Smooth muscle cell (in vitro differentiated cells): Measurements from ENCODE around the gene SLC12A5. TPM values are rescaled to one million over a fixed set of nuclear protein-coding genes. Genes with fewer than 3 reads are reported as not detected.

Experiments used
- DNase-seq: peaks from one replicate; lab custom pipeline; 2025; ENCODE audit not compliant: unreplicated experiment; lab: John Stamatoyannopoulos, UW
- H2AFZ ChIP-seq: fragments of 200-600 bp; sonication (generic); 2 replicates; pipeline ENCODE4 v1.6.0; 2016; ENCODE audit warnings: antibody characterized with exemption, low read depth, mild to moderate bottlenecking
- H3F3A ChIP-seq: fragments of 200-600 bp; sonication (generic); 2 replicates; pipeline ENCODE4 v1.6.0; 2017; ENCODE audit warnings: antibody characterized with exemption, low read depth
- H3K27ac ChIP-seq: fragments of 200-600 bp; sonication (generic); 2 replicates; pipeline ENCODE4 v1.5.1; 2016; ENCODE audit warnings: low read depth, mild to moderate bottlenecking
- H3K27me3 ChIP-seq: fragments of 200-600 bp; sonication (generic); 2 replicates; pipeline ENCODE4 v1.6.1; 2016; ENCODE audit warnings: low read depth, mild to moderate bottlenecking
- H3K36me3 ChIP-seq: fragments of 200-600 bp; sonication (generic); 2 replicates; pipeline ENCODE4 v1.5.1; 2016; ENCODE audit warnings: low read depth
- H3K4me1 ChIP-seq: fragments of 200-600 bp; sonication (generic); 2 replicates; pipeline ENCODE4 v1.5.1; 2016; ENCODE audit warnings: low read depth
- H3K4me2 ChIP-seq: fragments of 200-600 bp; sonication (generic); 2 replicates; pipeline ENCODE4 v1.6.0; 2016; ENCODE audit warnings: mild to moderate bottlenecking
- H3K4me3 ChIP-seq: fragments of 200-600 bp; sonication (generic); 2 replicates; pipeline ENCODE4 v1.5.1; 2016; ENCODE audit warnings: mild to moderate bottlenecking
- H3K79me2 ChIP-seq: fragments of 200-600 bp; sonication (generic); 2 replicates; pipeline ENCODE4 v1.6.0; 2016; ENCODE audit warnings: low read depth, mild to moderate bottlenecking
- H3K9ac ChIP-seq: fragments of 200-600 bp; sonication (generic); 2 replicates; pipeline ENCODE4 v1.6.0; 2016; ENCODE audit warnings: low read depth
- H3K9me3 ChIP-seq: fragments of 200-600 bp; sonication (generic); replicated peaks from 2 replicates; pipeline ENCODE4 v1.5.1; 2016; ENCODE audit warnings: low read depth
- H4K20me1 ChIP-seq: fragments of 200-600 bp; sonication (generic); 2 replicates; pipeline ENCODE4 v1.6.0; 2016; ENCODE audit warnings: low read depth
- WGBS: methylation state at CpG from one replicate; pipeline ENCODE4 v1.1.7; 2016; ENCODE audit warnings: low lambda C conversion rate; 5-methylcytosine and 5-hydroxymethylcytosine counted together
- polyA plus RNA-seq: library from polyadenylated mRNA; unstranded; fragments of >200 nt; fragmentation: Nextera tagmentation; extraction: Ambion mirVana; gene quantifications from 2 replicates; pipeline ENCODE4 v1.2.1, GENCODE V29; 2016
- total RNA-seq: library from RNA; depleted of rRNA; stranded (reverse); fragments of >200 nt; gene quantifications from 2 replicates; pipeline ENCODE4 v1.2.3, GENCODE V29; 2014
- TF ChIP-seq, protein P1 (sequence below): fragments of 200-600 bp; sonication (generic); IDR thresholded peaks from 2 replicates; pipeline ENCODE4 v1.5.1; 2017; ENCODE audit warnings: borderline replicate concordance, mild to moderate bottlenecking, antibody characterized with exemption; ENCODE audit not compliant: insufficient read depth, poor library complexity, severe bottlenecking

The SLC12A5 gene
- total and polyA plus RNA-seq, 2 experiments from 2014 or later = 0.40 to 1.3 TPM

DNA sequence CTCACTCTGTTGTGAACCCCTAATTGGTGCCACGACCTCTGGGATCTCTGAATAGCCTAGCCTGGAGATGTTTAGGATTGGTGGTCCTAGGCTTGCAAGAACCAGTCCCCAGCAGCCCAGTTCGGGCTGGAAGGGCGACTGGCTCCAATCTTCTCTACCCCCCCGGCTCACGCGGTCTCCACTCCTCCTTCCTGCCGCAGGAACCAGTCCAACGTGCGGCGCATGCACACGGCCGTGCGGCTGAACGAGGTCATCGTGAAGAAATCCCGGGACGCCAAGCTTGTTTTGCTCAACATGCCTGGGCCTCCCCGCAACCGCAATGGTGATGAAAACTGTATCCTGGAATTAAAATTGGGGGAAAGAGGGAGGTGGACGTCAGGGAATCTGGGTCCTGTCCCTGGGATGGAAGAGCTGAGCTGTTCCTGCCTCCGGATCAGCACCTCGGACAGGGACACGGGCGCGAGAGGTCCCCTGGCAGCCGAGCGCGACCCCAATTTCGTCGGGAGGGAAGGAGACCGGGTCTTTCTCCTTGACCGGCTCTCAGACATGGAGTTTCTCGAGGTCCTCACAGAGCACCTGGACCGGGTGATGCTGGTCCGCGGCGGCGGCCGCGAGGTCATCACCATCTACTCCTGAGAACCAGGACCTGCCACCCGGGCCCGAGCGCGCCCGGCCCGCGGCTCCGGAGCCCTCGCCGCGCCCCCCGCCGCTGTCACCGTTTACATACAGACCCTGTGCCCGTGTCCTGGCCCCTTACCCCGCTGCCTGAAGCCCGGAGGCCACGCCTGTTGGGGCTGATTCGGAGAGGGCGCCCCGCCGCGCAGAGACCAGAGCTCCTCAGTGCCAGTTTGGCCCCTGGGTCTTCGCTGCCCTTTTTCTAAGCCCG, 28.2 kb downstream of the SLC12A5 start:
- Histone ChIP-seq H3F3A (no peaks in the 10 kb centered on the region), H3K36me3 (no peaks in the 10 kb centered on the region), H3K9ac (no peak overlapping the region), H3K9me3 (no peaks in the 10 kb centered on the region), H3K27me3 (peaks cover 39% of the 10 kb centered on the region), H3K4me2 (peak overlapping the region; percentile 86), H3K4me1 (peaks cover 14% of the 10 kb centered on the region), H4K20me1 (peaks cover 55% of the 10 kb centered on the region), H3K27ac (no peak overlapping the region), H3K79me2 (no peaks in the 10 kb centered on the region), H2AFZ (no peak overlapping the region), H3K4me3 (peak overlapping the region; percentile 21)
- WGBS = 25% methylated on average over 57 of the region's 65 CpGs
- TF ChIP-seq, protein P1, sequence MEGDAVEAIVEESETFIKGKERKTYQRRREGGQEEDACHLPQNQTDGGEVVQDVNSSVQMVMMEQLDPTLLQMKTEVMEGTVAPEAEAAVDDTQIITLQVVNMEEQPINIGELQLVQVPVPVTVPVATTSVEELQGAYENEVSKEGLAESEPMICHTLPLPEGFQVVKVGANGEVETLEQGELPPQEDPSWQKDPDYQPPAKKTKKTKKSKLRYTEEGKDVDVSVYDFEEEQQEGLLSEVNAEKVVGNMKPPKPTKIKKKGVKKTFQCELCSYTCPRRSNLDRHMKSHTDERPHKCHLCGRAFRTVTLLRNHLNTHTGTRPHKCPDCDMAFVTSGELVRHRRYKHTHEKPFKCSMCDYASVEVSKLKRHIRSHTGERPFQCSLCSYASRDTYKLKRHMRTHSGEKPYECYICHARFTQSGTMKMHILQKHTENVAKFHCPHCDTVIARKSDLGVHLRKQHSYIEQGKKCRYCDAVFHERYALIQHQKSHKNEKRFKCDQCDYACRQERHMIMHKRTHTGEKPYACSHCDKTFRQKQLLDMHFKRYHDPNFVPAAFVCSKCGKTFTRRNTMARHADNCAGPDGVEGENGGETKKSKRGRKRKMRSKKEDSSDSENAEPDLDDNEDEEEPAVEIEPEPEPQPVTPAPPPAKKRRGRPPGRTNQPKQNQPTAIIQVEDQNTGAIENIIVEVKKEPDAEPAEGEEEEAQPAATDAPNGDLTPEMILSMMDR = no peak
- DNase-seq = peak; percentile 29

DNA sequence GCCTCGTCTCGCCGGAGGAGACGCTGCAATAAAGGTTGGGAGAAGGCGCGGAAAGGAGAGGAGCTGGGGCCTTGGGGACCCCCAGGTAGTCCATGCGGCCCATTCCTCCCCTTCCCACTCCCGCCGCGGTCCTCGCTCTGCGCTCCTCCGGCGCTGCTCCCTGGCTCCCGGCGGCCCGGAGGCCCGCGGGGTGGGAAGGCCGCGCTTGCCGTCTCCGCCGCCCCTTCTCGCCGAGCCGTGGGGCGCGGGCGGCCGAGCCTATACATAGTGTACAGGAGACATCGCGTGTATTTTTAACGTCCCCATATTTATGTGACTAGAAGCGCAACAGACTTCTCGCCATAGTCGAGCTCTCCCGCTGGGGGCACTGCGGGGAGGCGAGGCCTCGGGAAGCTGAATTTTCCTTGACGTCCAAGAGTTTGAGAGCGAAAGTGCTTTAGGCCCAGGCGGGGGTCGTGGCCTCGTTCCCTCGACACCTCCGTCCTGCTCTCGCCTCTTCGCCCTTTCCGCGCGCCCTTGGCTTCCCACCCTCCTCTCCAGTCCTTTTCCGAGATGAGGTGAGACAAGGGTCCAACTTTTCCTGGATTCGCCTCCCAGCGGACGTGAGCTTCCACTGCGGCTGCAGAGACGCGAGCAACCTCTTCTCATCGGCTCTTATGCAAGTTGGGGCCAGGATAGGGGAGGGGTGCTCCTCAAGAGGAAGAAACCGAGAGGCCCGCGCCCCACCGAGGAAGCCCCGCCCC, 29.0 kb downstream of the SLC12A5 start:
- H3K27ac ChIP-seq = no peak overlapping the region
- TF ChIP-seq, protein P1 = peak; percentile 18
- H3K4me3 ChIP-seq = peak overlapping the region; percentile 40
- no peak overlapping the region for H3K9ac ChIP-seq
- no peaks in the 10 kb centered on the region for H3F3A ChIP-seq
- DNase-seq = peak; percentile 31
- H3K79me2 ChIP-seq = no peaks in the 10 kb centered on the region
- no peaks in the 10 kb centered on the region for H3K9me3 ChIP-seq
- 10% methylated on average over 61 of the region's 66 CpGs for WGBS
- H2AFZ ChIP-seq = no peak overlapping the region
- H4K20me1 ChIP-seq = peaks cover 63% of the 10 kb centered on the region
- peaks cover 39% of the 10 kb centered on the region for H3K27me3 ChIP-seq
- peak overlapping the region; percentile 86 for H3K4me2 ChIP-seq
- no peaks in the 10 kb centered on the region for H3K36me3 ChIP-seq
- H3K4me1 ChIP-seq = peaks cover 14% of the 10 kb centered on the region

DNA sequence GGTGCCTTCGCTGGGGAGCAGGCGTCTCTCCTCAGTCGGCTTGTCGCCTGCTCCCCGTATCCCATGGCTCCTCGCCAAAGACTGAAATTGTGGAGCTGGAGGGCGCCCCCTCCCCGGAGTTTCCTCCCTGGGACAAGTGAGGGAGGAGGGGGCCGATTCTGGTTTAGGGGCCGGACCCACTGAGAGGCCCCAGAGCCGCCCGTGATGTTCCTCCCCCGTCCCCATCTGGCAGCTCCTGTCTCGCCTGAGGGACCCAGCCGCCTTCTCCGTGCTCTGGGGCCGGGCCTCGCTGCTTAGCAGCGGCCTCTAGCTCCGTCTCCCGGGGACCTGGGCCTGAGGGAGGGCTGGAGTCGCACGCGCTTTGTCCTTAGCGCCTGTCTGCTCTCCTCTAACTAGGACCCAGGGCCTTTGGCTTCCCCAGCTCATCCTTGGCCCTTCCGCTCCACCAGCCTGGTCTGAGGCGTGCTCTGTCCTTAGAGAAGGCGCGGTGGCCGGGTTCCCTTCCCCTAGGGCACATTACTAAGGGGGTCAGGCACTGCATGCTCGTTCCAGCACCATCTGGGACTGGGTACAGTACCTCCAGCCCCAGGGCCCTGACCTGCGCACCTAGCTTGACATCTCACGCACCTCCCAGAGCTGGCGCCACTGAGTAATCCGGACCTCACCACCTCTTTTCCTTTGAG, 29.7 kb downstream of the SLC12A5 start:
- H3K36me3 ChIP-seq = no peaks in the 10 kb centered on the region
- peaks cover 14% of the 10 kb centered on the region for H3K4me1 ChIP-seq
- DNase-seq = no peak
- TF ChIP-seq, protein P1 = no peak
- peak overlapping the region; percentile 86 for H3K4me2 ChIP-seq
- no peaks in the 10 kb centered on the region for H3K9me3 ChIP-seq
- no peak overlapping the region for H3K9ac ChIP-seq
- no peaks in the 10 kb centered on the region for H3K79me2 ChIP-seq
- no peaks in the 10 kb centered on the region for H3F3A ChIP-seq
- H3K27ac ChIP-seq = no peak overlapping the region
- H2AFZ ChIP-seq = no peak overlapping the region
- H3K4me3 ChIP-seq = peak overlapping the region; percentile 40
- WGBS = 11% methylated on average over 35 of the region's 35 CpGs
- H4K20me1 ChIP-seq = peaks cover 70% of the 10 kb centered on the region
- H3K27me3 ChIP-seq = peaks cover 37% of the 10 kb centered on the region
